NCI-H187 (cell line): ENCODE measurements around the gene SSTR1.

ENCODE experiments used
- DNase-seq, 2 experiments: peaks; one replicate each; lab custom pipeline; 2025; lab: John Stamatoyannopoulos, UW

Gene SSTR1

DNA sequence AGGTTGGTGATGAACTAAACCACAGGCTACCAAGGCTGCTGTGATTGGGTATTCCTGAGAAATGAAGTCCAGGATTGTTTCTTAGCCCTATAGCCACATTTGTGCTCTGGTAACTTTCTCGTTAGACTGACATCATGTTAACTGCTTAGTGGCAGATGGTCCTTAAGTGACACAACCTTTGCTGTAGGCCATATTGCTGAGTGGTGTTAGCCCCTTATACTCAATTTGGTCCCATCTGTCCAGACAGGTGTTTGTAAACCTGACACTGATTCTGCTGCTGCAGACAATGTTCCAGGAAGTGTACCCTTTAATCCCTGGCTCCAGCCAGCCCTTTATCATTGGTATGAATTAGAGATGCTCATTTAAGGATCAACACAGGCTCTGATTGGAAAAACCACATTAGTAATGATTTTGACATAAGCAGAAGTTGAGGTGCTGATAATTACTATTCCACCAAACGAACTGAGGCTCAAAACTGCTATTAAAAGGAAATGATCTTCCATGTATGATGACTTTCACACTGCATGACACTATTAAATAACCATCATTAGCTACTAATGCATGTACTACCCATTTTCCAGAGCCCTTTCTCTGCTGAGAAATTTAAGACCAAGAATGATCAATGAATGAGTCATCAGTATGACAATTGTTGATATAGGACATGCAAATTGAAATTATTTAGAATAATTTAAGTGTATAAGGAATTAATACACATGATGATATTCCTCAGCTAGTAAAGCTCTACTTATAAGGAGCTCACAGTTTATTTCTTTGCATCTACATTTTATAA is 3.6 kb upstream of the SSTR1 start:
- no peak for DNase-seq

- no peak for DNase-seq
These were observed 3.0 kb upstream of the SSTR1 start for GRCh38 chr14:38204719-38205115.

DNA sequence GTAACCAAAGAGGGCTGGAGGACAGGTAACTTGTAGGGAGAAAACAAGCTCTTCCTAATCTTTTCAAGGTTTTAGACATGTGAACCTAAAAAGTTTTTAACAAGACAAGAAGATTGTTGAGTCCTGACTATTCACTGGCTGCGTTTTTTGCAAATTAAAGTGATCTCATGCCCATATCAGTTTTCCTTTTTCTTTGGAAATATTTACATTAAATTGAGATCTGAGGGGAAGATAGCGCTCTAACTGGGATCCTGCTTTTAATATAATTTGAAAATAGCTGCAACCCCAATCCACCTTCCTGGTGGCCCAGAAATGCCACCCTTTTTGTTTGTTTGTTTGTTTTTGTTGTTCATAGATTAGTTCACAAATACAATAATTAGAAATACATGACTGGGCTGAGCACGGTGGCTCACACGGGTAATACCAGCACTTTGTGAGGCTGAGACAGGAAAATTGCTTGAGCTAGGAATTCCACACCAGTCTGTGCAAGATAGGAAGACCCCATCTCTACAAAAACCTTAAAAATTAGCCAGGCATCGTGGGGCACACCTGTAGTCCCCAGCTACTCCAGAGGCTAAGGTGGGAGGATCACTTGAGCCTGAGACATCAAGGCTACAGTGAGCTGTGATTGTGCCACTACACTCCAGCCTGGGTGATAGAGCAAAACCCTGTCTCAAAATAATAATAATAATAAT is 2.4 kb upstream of the SSTR1 start:
- DNase-seq = no peak

DNA sequence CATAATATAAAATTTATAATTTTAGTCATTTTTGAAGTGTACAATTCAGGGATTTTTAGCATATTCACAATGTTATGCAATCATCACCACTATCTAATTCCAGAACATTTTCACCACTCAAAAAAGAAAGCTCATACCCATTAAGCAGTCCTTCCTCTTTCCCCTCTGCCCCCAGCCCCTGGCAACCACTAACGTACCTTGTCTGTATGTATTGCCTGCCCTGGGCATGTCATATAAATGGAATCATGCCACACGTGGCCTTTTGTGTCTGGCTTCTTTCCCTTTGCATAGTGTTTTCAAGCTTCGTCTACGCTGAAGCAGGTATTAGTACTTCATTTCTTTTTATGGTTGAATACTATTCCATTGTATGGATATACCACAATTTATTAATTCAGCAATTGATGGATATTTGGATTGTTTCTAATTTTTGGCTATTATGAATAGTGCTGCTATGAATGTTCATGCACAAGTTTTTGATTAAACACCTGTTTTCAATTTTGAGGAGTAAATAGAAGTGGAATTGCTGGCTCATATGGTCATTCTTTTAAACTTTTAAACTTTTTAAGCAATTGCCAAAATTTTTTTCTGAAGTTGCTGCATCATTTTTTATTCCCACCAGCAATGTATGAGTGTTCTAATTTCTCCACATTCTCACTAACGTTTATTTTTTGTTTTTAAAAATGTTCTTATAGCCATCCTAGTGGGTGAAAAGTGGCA is 1.6 kb upstream of the SSTR1 start:
- no peak for DNase-seq

GRCh38 chr14:38206689-38207376 is 871 bp upstream of the SSTR1 start:
- no peak for DNase-seq

DNA sequence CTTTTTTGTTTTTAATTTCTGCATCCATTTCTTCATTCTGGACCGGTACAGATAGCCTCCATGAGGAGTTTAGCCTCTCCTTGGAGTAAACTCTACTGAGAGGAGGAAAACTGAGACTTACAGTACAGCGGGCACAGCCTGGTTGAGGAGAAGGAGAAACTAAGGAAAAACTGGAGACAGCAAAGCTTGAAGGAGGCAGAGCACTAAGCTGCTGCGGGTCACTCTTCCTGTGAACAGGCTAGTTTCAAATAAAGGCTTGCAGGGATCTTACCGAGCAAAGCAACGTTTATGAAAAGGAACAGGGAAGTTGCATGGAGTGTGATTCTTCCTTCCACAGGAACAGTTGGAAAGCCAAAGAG is 348 bp upstream of the SSTR1 start:
- DNase-seq = no peak

DNA sequence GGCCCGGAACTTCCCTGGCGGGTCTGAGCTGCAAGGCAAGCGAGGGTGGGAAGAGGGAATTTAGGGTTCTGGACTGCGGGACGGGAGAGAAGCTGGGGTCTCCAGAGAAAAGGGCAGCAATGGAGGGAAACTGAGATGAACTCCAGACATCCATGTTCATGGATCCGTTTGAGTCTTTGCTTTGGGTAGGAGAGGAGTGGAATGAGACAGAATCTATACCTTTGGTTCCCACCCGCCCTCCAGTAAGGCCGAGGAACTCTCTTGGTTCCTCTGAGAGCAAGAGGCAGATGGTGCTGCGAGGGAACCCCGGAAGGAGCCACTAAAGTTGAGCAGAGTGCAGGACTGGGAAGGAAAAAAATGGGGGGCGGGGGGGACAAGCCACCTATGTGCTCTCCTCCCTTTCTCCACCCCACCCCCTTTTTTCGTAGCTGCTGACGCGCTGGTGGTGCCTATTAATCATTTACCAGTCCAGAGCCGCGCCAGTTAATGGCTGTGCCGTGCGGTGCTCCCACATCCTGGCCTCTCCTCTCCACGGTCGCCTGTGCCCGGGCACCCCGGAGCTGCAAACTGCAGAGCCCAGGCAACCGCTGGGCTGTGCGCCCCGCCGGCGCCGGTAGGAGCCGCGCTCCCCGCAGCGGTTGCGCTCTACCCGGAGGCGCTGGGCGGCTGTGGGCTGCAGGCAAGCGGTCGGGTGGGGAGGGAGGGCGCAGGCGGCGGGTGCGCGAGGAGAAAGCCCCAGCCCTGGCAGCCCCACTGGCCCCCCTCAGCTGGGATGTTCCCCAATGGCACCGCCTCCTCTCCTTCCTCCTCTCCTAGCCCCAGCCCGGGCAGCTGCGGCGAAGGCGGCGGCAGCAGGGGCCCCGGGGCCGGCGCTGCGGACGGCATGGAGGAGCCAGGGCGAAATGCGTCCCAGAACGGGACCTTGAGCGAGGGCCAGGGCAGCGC is 1.2 kb downstream of the SSTR1 start:
- no peak for DNase-seq

DNA sequence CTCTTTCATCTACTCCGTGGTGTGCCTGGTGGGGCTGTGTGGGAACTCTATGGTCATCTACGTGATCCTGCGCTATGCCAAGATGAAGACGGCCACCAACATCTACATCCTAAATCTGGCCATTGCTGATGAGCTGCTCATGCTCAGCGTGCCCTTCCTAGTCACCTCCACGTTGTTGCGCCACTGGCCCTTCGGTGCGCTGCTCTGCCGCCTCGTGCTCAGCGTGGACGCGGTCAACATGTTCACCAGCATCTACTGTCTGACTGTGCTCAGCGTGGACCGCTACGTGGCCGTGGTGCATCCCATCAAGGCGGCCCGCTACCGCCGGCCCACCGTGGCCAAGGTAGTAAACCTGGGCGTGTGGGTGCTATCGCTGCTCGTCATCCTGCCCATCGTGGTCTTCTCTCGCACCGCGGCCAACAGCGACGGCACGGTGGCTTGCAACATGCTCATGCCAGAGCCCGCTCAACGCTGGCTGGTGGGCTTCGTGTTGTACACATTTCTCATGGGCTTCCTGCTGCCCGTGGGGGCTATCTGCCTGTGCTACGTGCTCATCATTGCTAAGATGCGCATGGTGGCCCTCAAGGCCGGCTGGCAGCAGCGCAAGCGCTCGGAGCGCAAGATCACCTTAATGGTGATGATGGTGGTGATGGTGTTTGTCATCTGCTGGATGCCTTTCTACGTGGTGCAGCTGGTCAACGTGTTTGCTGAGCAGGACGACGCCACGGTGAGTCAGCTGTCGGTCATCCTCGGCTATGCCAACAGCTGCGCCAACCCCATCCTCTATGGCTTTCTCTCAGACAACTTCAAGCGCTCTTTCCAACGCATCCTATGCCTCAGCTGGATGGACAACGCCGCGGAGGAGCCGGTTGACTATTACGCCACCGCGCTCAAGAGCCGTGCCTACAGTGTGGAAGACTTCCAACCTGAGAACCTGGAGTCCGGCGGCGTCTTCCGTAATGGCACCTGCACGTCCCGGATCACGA is 2.2 kb downstream of the SSTR1 start:
- no peak for DNase-seq

- no peak for DNase-seq
These were observed 3.0 kb downstream of the SSTR1 start for GRCh38 chr14:38210587-38211216.

- no peak for DNase-seq
These were observed 3.6 kb downstream of the SSTR1 start for GRCh38 chr14:38211255-38211735.

DNA sequence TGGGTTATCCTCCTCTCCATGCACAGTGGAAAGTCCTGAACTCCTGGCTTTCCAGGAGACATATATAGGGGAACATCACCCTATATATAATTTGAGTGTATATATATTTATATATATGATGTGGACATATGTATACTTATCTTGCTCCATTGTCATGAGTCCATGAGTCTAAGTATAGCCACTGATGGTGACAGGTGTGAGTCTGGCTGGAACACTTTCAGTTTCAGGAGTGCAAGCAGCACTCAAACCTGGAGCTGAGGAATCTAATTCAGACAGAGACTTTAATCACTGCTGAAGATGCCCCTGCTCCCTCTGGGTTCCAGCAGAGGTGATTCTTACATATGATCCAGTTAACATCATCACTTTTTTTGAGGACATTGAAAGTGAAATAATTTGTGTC is 4.4 kb downstream of the SSTR1 start:
- DNase-seq = no peak

DNA sequence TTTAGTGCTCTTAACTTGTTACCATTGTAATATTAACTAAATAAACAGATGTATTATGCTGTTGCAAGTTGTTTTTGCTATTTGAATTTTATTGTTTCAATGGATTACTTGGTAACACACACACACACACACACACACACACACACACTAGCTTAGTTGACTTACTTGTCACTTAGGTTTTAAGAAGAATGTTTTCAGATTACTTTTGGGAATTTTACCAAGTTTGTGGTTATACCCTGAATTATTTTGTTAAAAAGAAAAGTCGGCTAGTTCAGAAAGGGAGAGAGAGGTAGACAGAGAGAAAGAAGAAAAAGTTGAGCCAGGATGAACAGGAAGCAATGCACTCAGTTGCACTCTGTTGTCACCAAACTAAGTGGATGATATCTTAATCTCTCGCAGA is 5.3 kb downstream of the SSTR1 start:
- no peak for DNase-seq

DNA sequence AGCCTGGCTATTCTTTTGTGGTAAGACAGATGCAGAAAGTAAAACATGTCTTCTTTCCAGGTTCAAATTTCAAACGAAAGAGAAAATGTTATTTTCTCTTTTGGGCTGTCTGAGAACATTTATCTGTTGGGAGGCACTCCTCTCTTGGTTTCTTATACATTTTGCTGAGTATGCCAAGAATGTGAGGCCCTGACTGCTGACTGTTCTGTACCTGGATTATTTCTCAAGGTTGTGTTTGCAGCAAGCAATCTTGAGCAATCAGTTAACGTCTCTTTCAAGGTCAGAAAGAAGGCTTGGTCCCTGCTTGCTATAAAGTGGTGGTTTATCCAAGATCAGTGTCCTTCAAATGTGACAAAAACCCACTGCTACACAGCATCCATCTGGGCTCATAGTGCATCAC is 9.8 kb downstream of the SSTR1 start:
- no peak for DNase-seq

DNA sequence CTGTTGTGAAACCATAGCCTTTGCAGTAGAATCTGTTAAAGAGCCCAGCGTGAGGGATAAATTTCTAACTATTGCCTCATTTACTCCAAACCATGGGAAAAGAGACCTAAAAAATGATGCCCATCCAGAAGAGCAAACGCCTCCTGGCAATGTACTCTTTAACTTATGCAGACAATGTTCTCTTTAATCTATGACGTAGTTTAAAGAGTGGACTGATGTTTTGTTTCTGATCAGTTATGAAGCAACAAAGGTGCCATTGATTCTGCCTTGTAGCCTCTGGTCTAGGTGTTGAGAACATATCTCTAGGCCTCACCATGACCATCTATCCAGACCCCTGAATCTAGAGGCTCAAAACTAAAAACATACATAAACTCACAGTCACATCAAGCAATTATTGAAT is 13.4 kb downstream of the SSTR1 start:
- DNase-seq = no peak

- no peak for DNase-seq
These were observed 16.6 kb downstream of the SSTR1 start for GRCh38 chr14:38224338-38224737.

DNA sequence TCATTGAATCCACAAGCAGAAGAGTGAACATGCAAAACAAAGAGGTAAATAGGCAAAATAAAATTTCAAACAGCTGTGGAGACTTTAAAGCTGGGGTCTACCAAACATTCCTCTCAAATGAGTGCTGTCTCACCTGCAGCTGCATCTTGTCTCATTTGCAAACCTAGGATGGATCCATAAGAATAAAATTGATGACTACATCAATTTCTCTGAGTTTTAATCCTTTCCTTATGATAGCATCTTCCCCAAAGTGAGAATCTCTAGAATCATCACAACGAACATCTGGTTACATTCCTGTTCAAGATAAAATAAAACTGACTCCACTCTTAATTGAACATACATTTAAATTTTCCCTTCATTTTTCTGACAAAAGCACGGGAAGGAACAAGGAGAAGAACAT is 18.2 kb downstream of the SSTR1 start:
- no peak for DNase-seq

DNA sequence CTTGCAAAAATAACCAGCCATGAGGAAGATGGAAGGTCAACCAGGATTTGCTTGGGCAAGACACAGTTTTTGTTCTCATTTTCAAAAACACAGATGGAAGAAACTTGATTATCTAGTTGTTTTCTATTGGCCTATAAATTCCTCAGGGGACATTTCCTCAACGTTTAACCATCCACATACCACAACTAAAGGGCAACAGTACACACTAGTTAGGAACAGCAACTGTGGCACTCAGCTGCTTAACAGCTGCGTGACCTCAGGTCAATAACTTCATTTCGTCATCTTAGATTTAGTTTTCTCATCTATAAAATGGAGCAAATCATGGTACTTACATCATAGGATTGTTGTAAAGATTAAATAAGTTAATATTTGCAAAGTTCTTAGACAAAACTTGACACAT is 18.7 kb downstream of the SSTR1 start:
- DNase-seq = no peak

- no peak for DNase-seq
These were observed 25.5 kb downstream of the SSTR1 start for GRCh38 chr14:38233218-38233617.

DNA sequence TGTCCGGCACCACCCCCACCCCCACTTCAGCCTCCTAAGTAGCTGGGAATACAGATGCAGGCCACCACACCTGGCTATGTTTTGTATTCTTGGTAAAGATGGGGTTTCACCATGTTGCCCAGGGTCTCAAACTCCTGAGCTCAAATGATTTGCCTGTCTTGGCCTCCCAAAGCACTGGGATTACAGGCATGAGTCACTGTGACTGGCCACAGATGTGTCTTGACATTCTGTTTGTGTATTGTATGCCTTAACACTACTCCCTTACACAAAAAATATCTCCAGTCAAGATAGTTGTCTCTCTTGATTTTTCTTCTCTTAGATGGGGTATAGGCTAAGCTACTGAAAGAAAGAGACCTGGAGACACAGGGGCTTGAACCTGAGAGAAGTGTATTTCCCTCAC is 30.6 kb downstream of the SSTR1 start:
- DNase-seq = no peak

DNA sequence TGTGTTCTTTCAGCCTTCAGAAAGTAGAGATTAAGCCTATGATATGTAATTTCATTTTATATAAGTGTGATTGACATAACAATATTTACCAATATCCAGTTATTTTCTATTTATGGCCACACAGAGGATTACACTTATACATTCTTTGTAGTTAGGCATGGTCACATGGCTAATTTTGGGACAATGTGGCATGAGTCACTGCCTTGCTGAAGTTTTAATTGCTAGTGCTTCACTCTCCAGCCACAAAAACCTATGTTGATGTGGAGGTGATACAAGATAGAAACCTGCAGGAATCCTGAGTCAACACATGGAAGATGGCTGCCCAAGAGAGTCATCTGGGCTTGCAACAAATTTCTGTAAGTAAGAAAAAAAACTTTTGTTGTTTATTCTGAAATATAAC is 31.2 kb downstream of the SSTR1 start:
- DNase-seq = no peak
